Right lobe of liver (tissue), 6 donors: Measurements from ENCODE around the gene DLEC1. TPM values are rescaled to one million over a fixed set of nuclear protein-coding genes. Genes with fewer than 3 reads are reported as not detected.

Experiments used
- ATAC-seq, 4 donors: fragments of 200-7000 bp; cut with Tn5 transposase; one replicate each; pipeline ENCODE4 v1.9.1; 2020; ENCODE audit warnings: mild to moderate bottlenecking in 4 of 4, moderate library complexity in 4 of 4
- DNase-seq, 3 donors: peaks; one replicate each; pipeline ENCODE4 v3.0.0-alpha.2; 2020
- H3K27ac ChIP-seq, 3 donors: fragments of 200-600 bp; one replicate each; pipeline ENCODE4 v1.8.0; 2022
- H3K27me3 ChIP-seq, 2 donors: fragments of 200-600 bp; one replicate each; pipeline ENCODE4 v1.8.0; 2022
- H3K36me3 ChIP-seq, 4 donors: fragments of 200-600 bp; sonication (generic) in 1 of 4; one replicate each; pipeline versions ENCODE4 v1.5.1 to v1.8.0; 2017 to 2022; ENCODE audit warnings: control low read depth in 1 of 4
- H3K4me1 ChIP-seq, 4 donors: fragments of 200-600 bp; sonication (generic) in 1 of 4; one replicate each; pipeline versions ENCODE4 v1.5.1 to v1.8.0; 2017 to 2022; ENCODE audit warnings: control low read depth in 1 of 4
- H3K4me3 ChIP-seq, 3 donors: fragments of 200-600 bp; one replicate each; pipeline ENCODE4 v1.8.0; 2022
- H3K9me3 ChIP-seq, 4 donors: fragments of 200-600 bp; sonication (generic) in 1 of 4; one replicate each; pipeline versions ENCODE4 v1.5.1 to v1.8.0; 2017 to 2022; ENCODE audit warnings: control low read depth in 1 of 4
- POLR2A ChIP-seq: fragments of 450-650 bp; IDR thresholded peaks from one replicate; pipeline ENCODE4 v1.6.1; 2017; ENCODE audit warnings: antibody characterized with exemption, mild to moderate bottlenecking
- WGBS: methylation state at CpG from one replicate; pipeline ENCODE4 v1.1.6; 2018; ENCODE audit warnings: low coverage, low lambda C conversion rate; ENCODE audit not compliant: insufficient coverage; ENCODE audit errors: missing lambda C conversion rate; 5-methylcytosine and 5-hydroxymethylcytosine counted together
- intact Hi-C, 2 donors: fragments of 100-400 bp; cut with DNase I; formaldehyde crosslinking; loops; one replicate each; pipeline versions ENCODE4 v1.11.2 to v1.14.1; 2022
- total RNA-seq, 6 experiments: library from RNA; depleted of rRNA in 2 of 6; stranded (reverse); fragments of >200 nt in 2 of 6; fragmentation: NEBNext Ultra II Directional in 3 of 6; extraction: Animal tissue kit (Norgen Biotek cat#: 25700) in 3 of 6; gene quantifications; one replicate each; pipeline versions ENCODE4 v1.1.0 to v1.2.4, GENCODE V29; 2016 to 2023
- TF ChIP-seq, protein P1 (sequence below), 4 donors: fragments of 200-600 bp in 3 of 4; fragments of 450-650 bp in 1 of 4; IDR thresholded peaks; one replicate each; pipeline versions ENCODE4 v1.5.1 to v1.8.0; 2016 to 2022; ENCODE audit warnings: antibody characterized with exemption in 4 of 4, mild to moderate bottlenecking in 2 of 4
- donor health status: DM: no; HTN: yes; CAD: no.
- donor health status: DM: no; HTN: no; CAD: no.
- donor health status: DM: no; HTN: no; CAD: no.
- donor health status: DM: no; HTN: yes; CAD: no.
- donor health status: DM: no; HTN: yes; CAD: no.

Gene DLEC1
- total RNA-seq, 6 experiments from 2014 or later, result 0.04 to 0.18 (median 0.15) TPM; not detected in 2

DNA sequence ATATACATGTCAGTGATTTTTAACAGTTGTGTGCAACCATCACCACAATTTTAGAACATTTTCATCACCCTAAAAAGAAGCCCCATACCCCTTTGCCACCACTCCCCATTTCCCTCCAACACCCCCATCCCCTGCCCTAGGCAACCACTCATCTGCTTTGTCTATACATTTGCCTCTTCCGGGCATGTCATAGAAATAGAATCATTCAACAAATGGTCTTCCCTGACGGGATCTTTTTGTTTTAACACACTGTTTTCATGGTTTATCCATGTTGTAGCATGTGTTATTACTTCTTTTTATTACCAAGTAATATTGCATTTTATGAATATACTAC is 44.4 kb upstream of the DLEC1 start:
- DNase-seq (no peak), ATAC-seq (no peak)
- H3K27ac ChIP-seq, result peak overlapping the region; percentile 52 to 81 (median 64)
- H3K9me3 ChIP-seq, result no peaks in the 10 kb centered on the region
- H3K36me3 ChIP-seq, result no peaks in the 10 kb centered on the region
- WGBS, result 55% methylated on average over 2 of the region's 2 CpGs
- H3K27me3 ChIP-seq, result no peaks in the 10 kb centered on the region
- no peak for TF ChIP-seq POLR2A
- TF ChIP-seq, protein P1, sequence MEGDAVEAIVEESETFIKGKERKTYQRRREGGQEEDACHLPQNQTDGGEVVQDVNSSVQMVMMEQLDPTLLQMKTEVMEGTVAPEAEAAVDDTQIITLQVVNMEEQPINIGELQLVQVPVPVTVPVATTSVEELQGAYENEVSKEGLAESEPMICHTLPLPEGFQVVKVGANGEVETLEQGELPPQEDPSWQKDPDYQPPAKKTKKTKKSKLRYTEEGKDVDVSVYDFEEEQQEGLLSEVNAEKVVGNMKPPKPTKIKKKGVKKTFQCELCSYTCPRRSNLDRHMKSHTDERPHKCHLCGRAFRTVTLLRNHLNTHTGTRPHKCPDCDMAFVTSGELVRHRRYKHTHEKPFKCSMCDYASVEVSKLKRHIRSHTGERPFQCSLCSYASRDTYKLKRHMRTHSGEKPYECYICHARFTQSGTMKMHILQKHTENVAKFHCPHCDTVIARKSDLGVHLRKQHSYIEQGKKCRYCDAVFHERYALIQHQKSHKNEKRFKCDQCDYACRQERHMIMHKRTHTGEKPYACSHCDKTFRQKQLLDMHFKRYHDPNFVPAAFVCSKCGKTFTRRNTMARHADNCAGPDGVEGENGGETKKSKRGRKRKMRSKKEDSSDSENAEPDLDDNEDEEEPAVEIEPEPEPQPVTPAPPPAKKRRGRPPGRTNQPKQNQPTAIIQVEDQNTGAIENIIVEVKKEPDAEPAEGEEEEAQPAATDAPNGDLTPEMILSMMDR (IDR thresholded peaks at IDR 0.05), result no peak
- peaks cover 0 to 7% (median 3%) of the 10 kb centered on the region in 4 donors for H3K4me1 ChIP-seq
- intact Hi-C loops, result no loop called here
- H3K4me3 ChIP-seq, result peak overlapping the region; percentile 46 to 59 (median 49)

GRCh38 chr3:37995652-37996641 is 43.1 kb upstream of the DLEC1 start:
- Histone ChIP-seq H3K27ac (no peak overlapping the region), H3K4me3 (no peak overlapping the region), H3K27me3 (no peaks in the 10 kb centered on the region), H3K9me3 (no peaks in the 10 kb centered on the region), H3K4me1 (peaks cover 0 to 7% (median 3%) of the 10 kb centered on the region in 4 donors), H3K36me3 (no peaks in the 10 kb centered on the region)
- intact Hi-C loops, result no loop called here
- TF ChIP-seq, protein P1 (IDR thresholded peaks at IDR 0.05), result no peak
- TF ChIP-seq POLR2A, result no peak
- 77% methylated on average over 6 of the region's 10 CpGs for WGBS
- DNase-seq (peak in 1 of 3 donors; percentile 25), ATAC-seq (no peak)

- TF ChIP-seq POLR2A, result no peak
- TF ChIP-seq, protein P1 (IDR thresholded peaks at IDR 0.05), result peak; percentile 83 to 94 (median 89)
- intact Hi-C loops, result no loop called here
- H3K27ac ChIP-seq, result no peak overlapping the region
- WGBS, result 0% methylated on average over 3 of the region's 7 CpGs
- no peaks in the 10 kb centered on the region for H3K36me3 ChIP-seq
- no peaks in the 10 kb centered on the region for H3K9me3 ChIP-seq
- H3K4me1 ChIP-seq, result peaks cover 0 to 7% (median 3%) of the 10 kb centered on the region in 4 donors
- DNase-seq, result peak in 2 of 3 donors; percentile 63 to 76
- no peaks in the 10 kb centered on the region for H3K27me3 ChIP-seq
- ATAC-seq, result peak; percentile 63 to 76 (median 70)
- H3K4me3 ChIP-seq, result no peak overlapping the region
Measured at GRCh38 chr3:37996785-37997301, 42.2 kb upstream of the DLEC1 start.

- ATAC-seq (no peak), DNase-seq (peak in 2 of 3 donors; percentile 26 to 54)
- no peak overlapping the region for H3K27ac ChIP-seq
- H3K4me1 ChIP-seq, result peaks cover 0 to 7% (median 3%) of the 10 kb centered on the region in 4 donors
- H3K9me3 ChIP-seq, result no peaks in the 10 kb centered on the region
- no peaks in the 10 kb centered on the region for H3K36me3 ChIP-seq
- intact Hi-C loops, result no loop called here
- WGBS, result 93% methylated on average over 5 of the region's 10 CpGs
- H3K4me3 ChIP-seq, result no peak overlapping the region
- TF ChIP-seq POLR2A, result no peak
- TF ChIP-seq, protein P1 (IDR thresholded peaks at IDR 0.05), result no peak
- H3K27me3 ChIP-seq, result no peaks in the 10 kb centered on the region
Measured at GRCh38 chr3:37997342-37997741, 41.7 kb upstream of the DLEC1 start.
